NCI-H1930 (cell line): ENCODE measurements around the gene NUP50.

Experiments used
- DNase-seq, 2 experiments: peaks; one replicate each; lab custom pipeline; 2025; lab: John Stamatoyannopoulos, UW

NUP50 gene

DNA sequence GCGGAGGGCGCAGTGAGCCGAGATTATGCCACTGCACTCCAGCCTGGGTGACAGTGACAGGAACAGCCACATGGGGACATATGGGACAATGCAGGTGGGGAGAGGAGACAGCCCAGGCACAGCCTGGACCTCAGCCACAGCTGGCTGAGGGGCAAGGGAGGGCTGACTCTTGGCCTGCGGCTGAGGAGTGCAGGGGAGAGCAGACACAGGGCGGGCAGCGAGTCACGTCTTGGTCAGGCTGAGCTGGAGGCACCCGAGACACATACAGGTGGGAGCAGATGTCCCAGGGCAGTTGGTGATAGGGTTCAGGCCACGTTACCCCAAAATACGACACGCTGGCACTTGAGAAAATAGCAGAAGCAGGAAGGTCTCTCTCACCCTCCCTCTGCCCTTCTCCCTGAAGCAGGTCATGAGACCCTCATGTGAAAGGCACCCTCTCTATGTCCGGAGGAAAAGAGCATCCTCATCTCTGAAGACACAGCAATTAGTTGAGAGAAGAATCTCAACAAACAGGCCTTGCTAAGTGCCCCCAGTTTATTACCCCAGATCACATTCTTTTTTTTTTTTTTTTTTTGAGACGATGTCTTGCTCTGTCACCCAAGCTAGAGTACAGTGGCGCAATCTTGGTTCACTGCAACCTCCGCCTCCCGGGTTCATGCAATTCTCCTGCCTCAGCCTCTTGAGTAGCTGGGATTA, 66.4 kb downstream of the NUP50 start:
- DNase-seq, result no peak

DNA sequence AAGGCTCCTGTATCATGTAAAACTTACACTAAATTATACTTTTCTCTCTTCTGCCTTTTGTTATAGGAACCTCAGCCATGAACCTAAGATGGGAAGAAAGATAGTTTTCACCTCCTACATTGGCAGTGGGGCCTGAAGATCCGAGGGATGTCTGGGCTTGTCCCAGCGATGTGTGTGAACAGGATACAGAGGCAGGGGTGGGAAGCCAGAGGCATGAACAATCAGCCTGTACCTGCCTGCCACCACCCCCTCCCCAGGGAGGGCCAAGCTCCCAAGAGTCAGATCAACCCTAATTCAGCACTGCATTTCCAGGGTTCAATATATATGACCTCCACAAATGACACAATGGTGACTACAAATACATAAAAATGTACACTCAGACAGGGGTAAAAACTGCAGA, 67.6 kb downstream of the NUP50 start:
- no peak for DNase-seq

DNA sequence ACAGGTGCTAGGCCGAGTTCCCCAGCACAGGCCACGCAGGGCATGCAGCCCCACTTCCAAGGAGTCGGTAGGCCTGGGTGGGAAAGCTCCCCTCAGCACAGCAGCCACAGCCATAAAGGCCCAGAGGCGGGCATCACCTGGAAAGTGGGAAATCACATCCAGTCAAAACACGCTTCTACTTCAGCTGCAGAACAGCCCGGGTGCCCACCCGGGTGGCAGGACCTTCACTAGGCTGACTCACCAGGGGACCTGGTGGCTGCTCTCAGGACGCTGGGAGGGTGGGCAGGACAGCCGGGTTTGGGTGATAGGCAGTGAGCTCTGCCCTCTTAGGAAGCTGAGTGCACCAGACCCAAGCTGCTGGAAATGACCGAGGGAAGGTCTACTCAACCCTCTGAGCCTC, 69.7 kb downstream of the NUP50 start:
- no peak for DNase-seq

DNA sequence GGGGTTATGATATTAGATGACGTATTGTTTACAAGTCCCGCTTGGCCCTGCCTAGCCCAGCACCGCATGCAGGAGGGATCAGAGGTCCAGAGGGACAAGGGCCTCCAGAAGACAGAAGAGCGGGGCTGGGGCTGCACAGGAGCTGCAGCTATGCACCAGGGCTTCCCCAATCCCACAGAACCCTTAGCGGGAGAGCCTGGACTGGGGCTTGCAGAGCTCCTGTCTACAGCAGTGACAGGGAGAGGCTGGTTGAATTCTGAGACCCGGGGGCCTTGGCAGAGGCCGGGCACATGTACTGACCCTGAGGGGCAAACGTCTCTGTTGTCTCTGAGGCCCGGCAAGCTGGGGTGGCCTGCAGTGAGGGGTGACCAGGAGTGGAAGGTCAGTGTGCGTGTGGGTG, 70.1 kb downstream of the NUP50 start:
- no peak for DNase-seq

DNA sequence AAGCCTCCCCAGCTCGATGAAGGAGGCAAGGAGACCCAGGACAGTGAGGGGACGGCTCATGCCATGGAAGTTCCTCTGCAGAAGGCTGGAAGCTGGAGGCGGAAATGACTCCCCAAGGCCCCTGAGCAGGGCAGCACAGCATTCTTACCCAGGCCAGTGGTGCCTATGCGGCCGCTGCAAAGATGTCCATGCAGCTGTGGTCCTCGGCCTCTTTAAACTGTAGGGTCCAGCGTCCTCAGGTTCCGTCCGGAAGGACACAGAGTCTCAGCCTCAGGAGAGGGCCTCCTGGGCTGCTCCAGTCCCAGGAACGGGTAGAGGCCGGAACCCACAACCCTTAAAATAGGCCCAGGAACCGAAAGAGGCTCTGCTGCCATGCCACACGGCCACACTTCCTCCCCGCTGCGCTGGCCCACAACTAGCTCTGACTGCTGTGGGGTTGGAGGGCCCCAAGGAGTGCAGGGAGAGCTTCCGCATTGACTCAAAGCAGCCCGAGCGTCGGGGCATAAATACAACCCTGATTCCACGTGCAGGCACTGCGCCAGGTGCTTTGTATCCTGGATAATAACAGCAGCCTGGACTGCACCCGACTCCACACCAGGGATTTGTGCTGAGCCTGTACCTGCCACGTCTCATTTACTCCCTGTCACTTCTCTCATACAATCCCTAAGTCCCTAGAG, 71.5 kb downstream of the NUP50 start:
- DNase-seq, result no peak

DNA sequence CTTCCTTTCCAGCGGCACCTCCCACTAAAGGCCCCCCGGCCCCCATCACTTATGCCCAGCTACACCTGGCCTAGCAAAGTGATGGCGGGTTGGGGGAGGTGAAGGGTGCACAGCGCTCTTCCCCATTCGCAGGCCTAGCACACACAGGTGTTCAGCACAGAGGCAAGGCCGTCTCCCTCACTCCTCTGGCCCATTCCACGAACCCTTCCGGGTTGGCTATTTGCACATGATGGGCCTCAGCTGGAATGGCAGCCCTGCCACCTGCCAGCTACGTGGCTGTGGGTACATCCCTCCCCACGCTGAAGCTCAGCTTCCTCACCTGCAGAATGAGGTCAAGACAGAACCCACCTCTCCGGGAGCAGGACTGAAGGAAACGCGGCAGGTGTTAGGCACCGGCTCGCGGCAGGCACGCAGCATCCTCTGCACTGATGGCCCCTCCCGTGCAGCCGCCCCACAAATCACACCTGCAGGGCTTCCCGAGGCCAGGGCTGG, 72.2 kb downstream of the NUP50 start:
- DNase-seq, result no peak

DNA sequence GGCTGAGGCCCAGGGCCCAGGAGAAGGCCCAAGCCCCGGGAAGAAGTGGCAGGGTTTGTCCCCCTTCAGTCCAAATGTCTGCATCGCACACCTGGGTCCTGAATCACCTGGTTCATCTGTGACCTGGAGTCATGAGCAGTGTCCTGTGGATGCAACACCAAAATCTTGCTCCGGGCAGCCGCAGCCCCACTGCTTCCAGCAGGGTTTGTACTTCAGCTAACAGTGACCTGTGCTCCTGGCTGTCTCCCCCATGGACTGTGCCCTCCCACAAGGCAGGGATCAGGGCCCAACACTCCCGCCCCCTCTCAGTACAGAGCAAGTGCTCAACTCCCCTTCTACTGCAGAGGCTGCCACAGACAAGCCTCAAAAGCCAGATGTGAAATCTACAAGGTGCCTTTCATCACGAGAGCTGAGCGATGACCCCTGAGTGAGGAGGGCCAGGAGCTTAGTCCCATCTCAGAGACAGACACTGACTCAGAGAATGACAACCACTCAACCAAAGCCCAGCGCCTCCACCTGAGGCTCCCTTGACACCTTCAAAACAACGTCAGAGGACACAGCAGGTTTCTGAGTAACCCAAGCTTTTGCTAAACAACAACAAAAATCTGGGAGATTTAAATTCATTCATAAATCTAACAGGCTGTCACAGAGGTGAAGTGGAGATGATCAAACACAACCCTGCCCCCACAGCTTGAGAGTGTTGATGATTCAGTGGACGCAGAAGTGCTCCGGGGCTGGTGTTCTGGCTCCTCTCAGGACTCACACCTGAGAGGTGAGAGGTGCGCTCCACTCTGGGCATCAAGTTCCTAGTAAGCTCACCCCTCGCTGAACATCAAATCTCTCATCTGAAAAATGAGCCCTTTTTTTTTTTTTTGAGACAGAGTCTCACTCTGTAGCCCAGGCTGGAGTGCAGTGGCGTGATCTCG, 73.6 kb downstream of the NUP50 start:
- DNase-seq, result no peak
